Measurements from ENCODE around the gene DRC7. TPM values are rescaled to one million over a fixed set of nuclear protein-coding genes. Genes with fewer than 3 reads are reported as not detected.

Gene DRC7
- polyA plus RNA-seq, 1 donor (not counting 4 experiments of a cell fraction or from before 2014, with no cell fraction given) = not detected

GRCh38 chr16:57762365-57763040 is 67.9 kb downstream of the DRC7 start:
- dilution Hi-C loops (cut with MboI; ENCODE audit: extremely low pct_ligation_motif_present, low sequenced_read_pairs) = no loop called here
- H3K27ac ChIP-seq (ENCODE audit: control insufficient read depth, insufficient read depth, low read length) = no peak overlapping the region

GRCh38 chr16:57763285-57764005 is 68.8 kb downstream of the DRC7 start:
- no peak for FAIRE-seq
- no peak overlapping the region for H3K4me2 ChIP-seq (ENCODE audit: control insufficient read depth, extremely low read depth, insufficient read depth, low read depth, low read length)
- peaks cover 19 to 51% of the 10 kb centered on the region in 2 experiments for H3K36me3 ChIP-seq (ENCODE audit: control insufficient read depth in 2 of 2, extremely low read depth in 1 of 2, insufficient read depth in 2 of 2, low read length in 2 of 2)

More at GRCh38 chr16:57762365-57763040, 67.9 kb downstream of the DRC7 start:
- H3K4me1 ChIP-seq (ENCODE audit: control insufficient read depth, extremely low read depth, insufficient read depth, low read length) = peaks cover 21% of the 10 kb centered on the region
- no peak overlapping the region for H2AFZ ChIP-seq (ENCODE audit: control insufficient read depth, low read length)
- H3K27me3 ChIP-seq (ENCODE audit: control insufficient read depth, extremely low read depth, insufficient read depth, low read length) = no peaks in the 10 kb centered on the region
- TF ChIP-seq EZH2 (IDR thresholded peaks at IDR 0.05; ENCODE audit: low read length) = no peak
- no peak for TF ChIP-seq CTCF (optimal IDR thresholded peaks at IDR 0.05 in 1 of 3, IDR thresholded peaks at IDR 0.05 in 1 of 3, conservative IDR thresholded peaks at IDR 0.05 in 1 of 3; ENCODE audit: extremely low read depth in 1 of 3, insufficient read depth in 2 of 3, low read length in 3 of 3)
- no peak overlapping the region for H3K4me2 ChIP-seq (ENCODE audit: control insufficient read depth, extremely low read depth, insufficient read depth, low read depth, low read length)
- peaks cover under 1% of the 10 kb centered on the region for H4K20me1 ChIP-seq (ENCODE audit: control insufficient read depth, extremely low read depth, insufficient read depth, low read length)
- no peaks in the 10 kb centered on the region for H3K9me3 ChIP-seq (ENCODE audit: control insufficient read depth, low read depth, low read length)
- H3K9ac ChIP-seq (ENCODE audit: control insufficient read depth, extremely low read depth, insufficient read depth, low read length) = no peak overlapping the region
- no peaks in the 10 kb centered on the region for H3K9me1 ChIP-seq (ENCODE audit: control insufficient read depth, extremely low read depth, insufficient read depth, low read length)
- H3K79me2 ChIP-seq (ENCODE audit: control insufficient read depth, insufficient read depth, low read length) = no peaks in the 10 kb centered on the region
- DNase-seq (ENCODE audit: low read depth, low spot score) (no peak), FAIRE-seq (no peak)
- H3K4me3 ChIP-seq (ENCODE audit: control insufficient read depth in 2 of 3, extremely low read depth in 1 of 3, insufficient read depth in 2 of 3, low read depth in 1 of 3, low read length in 3 of 3) = no peak overlapping the region
- peaks cover 20 to 50% of the 10 kb centered on the region in 2 experiments for H3K36me3 ChIP-seq (ENCODE audit: control insufficient read depth in 2 of 2, extremely low read depth in 1 of 2, insufficient read depth in 2 of 2, low read length in 2 of 2)

More at GRCh38 chr16:57763285-57764005, 68.8 kb downstream of the DRC7 start:
- H3K4me3 ChIP-seq (ENCODE audit: control insufficient read depth in 2 of 3, extremely low read depth in 1 of 3, insufficient read depth in 2 of 3, low read depth in 1 of 3, low read length in 3 of 3) = no peak overlapping the region
- H3K27me3 ChIP-seq (ENCODE audit: control insufficient read depth, extremely low read depth, insufficient read depth, low read length) = no peaks in the 10 kb centered on the region
- H3K4me1 ChIP-seq (ENCODE audit: control insufficient read depth, extremely low read depth, insufficient read depth, low read length) = peaks cover 21% of the 10 kb centered on the region
- TF ChIP-seq EZH2 (IDR thresholded peaks at IDR 0.05; ENCODE audit: low read length) = no peak
- DNase-seq (ENCODE audit: low read depth, low spot score) = no peak
- no peak overlapping the region for H2AFZ ChIP-seq (ENCODE audit: control insufficient read depth, low read length)
- H3K79me2 ChIP-seq (ENCODE audit: control insufficient read depth, insufficient read depth, low read length) = no peaks in the 10 kb centered on the region
- no peaks in the 10 kb centered on the region for H4K20me1 ChIP-seq (ENCODE audit: control insufficient read depth, extremely low read depth, insufficient read depth, low read length)
- peak overlapping the region; percentile 19 for H3K9ac ChIP-seq (ENCODE audit: control insufficient read depth, extremely low read depth, insufficient read depth, low read length)
- H3K9me3 ChIP-seq (ENCODE audit: control insufficient read depth, low read depth, low read length) = no peaks in the 10 kb centered on the region
- peak overlapping the region; percentile 48 for H3K27ac ChIP-seq (ENCODE audit: control insufficient read depth, insufficient read depth, low read length)
- dilution Hi-C loops (cut with MboI; ENCODE audit: extremely low pct_ligation_motif_present, low sequenced_read_pairs) = no loop called here
- no peaks in the 10 kb centered on the region for H3K9me1 ChIP-seq (ENCODE audit: control insufficient read depth, extremely low read depth, insufficient read depth, low read length)

Measured in keratinocyte (primary cell).